GM12878 (cell line): ENCODE data around the gene KRTAP5-7. TPM values are rescaled to one million over a fixed set of nuclear protein-coding genes. Genes with fewer than 3 reads are reported as not detected.

Experiments
- ATF3 ChIP-seq: IDR thresholded peaks from 2 replicates; pipeline ENCODE4 v1.6.1; 2011; ENCODE audit warnings: low read depth, mild to moderate bottlenecking, low read length, moderate library complexity, borderline replicate concordance; ENCODE audit errors: extremely low read depth
- CBX3 ChIP-seq: fragments of 200-600 bp; sonication (generic); IDR thresholded peaks from 2 replicates; pipeline ENCODE4 v1.6.1; 2016; ENCODE audit warnings: low read depth, borderline replicate concordance
- CUX1 ChIP-seq: IDR thresholded peaks from 2 replicates; pipeline ENCODE4 v1.6.1; 2012; ENCODE audit warnings: improper control_type of control experiment, low read depth, low read length; ENCODE audit not compliant: insufficient replicate concordance
- IRF4 ChIP-seq: IDR thresholded peaks from 2 replicates; pipeline ENCODE4 v1.6.1; 2011; ENCODE audit warnings: low read depth, low read length
- ZNF687 ChIP-seq: fragments of 450-650 bp; IDR thresholded peaks from 2 replicates; pipeline ENCODE4 v1.6.1; 2017; ENCODE audit warnings: mild to moderate bottlenecking, moderate library complexity
- polyA plus RNA-seq, 11 experiments: library from polyadenylated mRNA; depleted of rRNA in 4 of 11; unstranded in 6 of 11; stranded (reverse) in 5 of 11; fragments of >200 nt; fragmentation: Nextera tagmentation in 4 of 11; fragmentation: Illumina TruSeq in 1 of 11; extraction: Ambion mirVana in 4 of 11; extraction: Trizol in 1 of 11; gene quantifications; 1 replicate in 1 of 11; 2 replicates in 10 of 11; pipeline versions ENCODE4 v1.2.1 to v1.2.3, GENCODE V29; 2011 to 2016; ENCODE audit warnings: inconsistent platforms in 2 of 11, missing spikeins in 2 of 11, low read depth in 1 of 11
- total RNA-seq, 4 experiments: library from RNA; depleted of rRNA in 3 of 4; stranded (reverse); fragments of >200 nt in 3 of 4; fragmentation: Illumina TruSeq in 1 of 4; extraction: Trizol in 1 of 4; gene quantifications; 2 replicates each; pipeline versions ENCODE4 v1.2.1 to v1.2.3, GENCODE V29; 2013 to 2021

Gene KRTAP5-7
- total and polyA plus RNA-seq, 10 of the 15 experiments (the other 5 are each of a cell fraction or from before 2014, with no cell fraction given), result 0.07 to 0.23 (median 0.19) TPM; not detected in 6

- no peak for TF ChIP-seq CUX1
- no peak for TF ChIP-seq ZNF687
- TF ChIP-seq ATF3, result no peak
- no peak for TF ChIP-seq IRF4
- no peak for TF ChIP-seq CBX3
These were observed 626 bp downstream of the KRTAP5-7 start (continued) for GRCh38 chr11:71527576-71528210.
